Activated naive CD8-positive, alpha-beta T cell treated with anti-CD3 and anti-CD28 coated beads, Interleukin-2, amount 50 U/mL, for 24 hours (primary cell): ENCODE measurements around the gene PIGL.
A peak's percentile ranks its signal among the peaks of the same experiment; 100 is the strongest.
"Not testable (repeated sequence)": the region's sequence is repeated elsewhere in the genome, so short reads cannot be mapped to it uniquely, and the experiment has no call there.

Experiments used
- ATAC-seq: fragments of 150-1000 bp; cut with Tn5 transposase; one replicate; pipeline ENCODE4 v1.10.0; 2021
- DNase-seq: peaks from one replicate; pipeline ENCODE4 v3.0.0; 2021
- H3K27ac Mint-ChIP-seq: one replicate; pipeline ENCODE4 v1.8.0; 2021; ENCODE audit warnings: mild to moderate bottlenecking, mixed read lengths
- H3K27me3 Mint-ChIP-seq: one replicate; pipeline ENCODE4 v1.8.0; 2021; ENCODE audit warnings: mixed read lengths
- H3K36me3 Mint-ChIP-seq: one replicate; pipeline ENCODE4 v1.8.0; 2021; ENCODE audit warnings: low read depth, mixed read lengths
- H3K4me1 Mint-ChIP-seq: one replicate; pipeline ENCODE4 v1.8.0; 2021; ENCODE audit warnings: mixed read lengths
- H3K4me3 Mint-ChIP-seq: one replicate; pipeline ENCODE4 v1.8.0; 2021; ENCODE audit warnings: mild to moderate bottlenecking, moderate library complexity, mixed read lengths
- H3K9me3 Mint-ChIP-seq: one replicate; pipeline ENCODE4 v1.8.0; 2021; ENCODE audit warnings: mixed read lengths

The PIGL gene

GRCh38 chr17:16298140-16298662 lies 81.2 kb downstream of the PIGL start:
- peaks cover 21% of the 10 kb centered on the region for H3K4me1 Mint-ChIP-seq
- H3K9me3 Mint-ChIP-seq, result no peaks in the 10 kb centered on the region
- no peaks in the 10 kb centered on the region for H3K27me3 Mint-ChIP-seq
- no peak for DNase-seq
- no peak overlapping the region for H3K27ac Mint-ChIP-seq
- no peak overlapping the region for H3K4me3 Mint-ChIP-seq
- no peak for ATAC-seq
- H3K36me3 Mint-ChIP-seq, result peaks cover 17% of the 10 kb centered on the region

DNA sequence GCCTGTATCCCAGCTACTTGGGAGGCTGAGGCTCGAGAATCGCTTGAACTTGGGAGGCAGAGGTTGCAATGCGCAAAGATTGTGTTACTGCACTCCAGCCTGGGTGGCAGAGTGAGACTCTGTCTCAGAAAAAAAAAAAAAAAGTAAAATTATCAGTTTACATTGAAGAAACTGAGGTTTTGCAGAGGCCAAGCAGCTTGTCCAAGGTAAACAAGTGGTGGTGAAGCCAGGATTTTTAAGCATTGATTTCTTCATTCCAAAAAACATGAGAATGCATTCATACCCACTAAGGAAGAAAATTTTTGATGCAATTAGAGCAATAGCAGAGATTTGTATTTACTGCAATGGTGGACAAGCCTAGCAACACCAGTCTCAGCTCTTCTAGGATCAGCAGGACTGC lies 83.5 kb downstream of the PIGL start:
- Mint-ChIP-seq H3K27me3 (no peaks in the 10 kb centered on the region), H3K27ac (no peak overlapping the region), H3K9me3 (no peaks in the 10 kb centered on the region), H3K4me3 (no peak overlapping the region), H3K36me3 (peaks cover 14% of the 10 kb centered on the region), H3K4me1 (peaks cover 18% of the 10 kb centered on the region)
- DNase-seq (no peak), ATAC-seq (no peak)

DNA sequence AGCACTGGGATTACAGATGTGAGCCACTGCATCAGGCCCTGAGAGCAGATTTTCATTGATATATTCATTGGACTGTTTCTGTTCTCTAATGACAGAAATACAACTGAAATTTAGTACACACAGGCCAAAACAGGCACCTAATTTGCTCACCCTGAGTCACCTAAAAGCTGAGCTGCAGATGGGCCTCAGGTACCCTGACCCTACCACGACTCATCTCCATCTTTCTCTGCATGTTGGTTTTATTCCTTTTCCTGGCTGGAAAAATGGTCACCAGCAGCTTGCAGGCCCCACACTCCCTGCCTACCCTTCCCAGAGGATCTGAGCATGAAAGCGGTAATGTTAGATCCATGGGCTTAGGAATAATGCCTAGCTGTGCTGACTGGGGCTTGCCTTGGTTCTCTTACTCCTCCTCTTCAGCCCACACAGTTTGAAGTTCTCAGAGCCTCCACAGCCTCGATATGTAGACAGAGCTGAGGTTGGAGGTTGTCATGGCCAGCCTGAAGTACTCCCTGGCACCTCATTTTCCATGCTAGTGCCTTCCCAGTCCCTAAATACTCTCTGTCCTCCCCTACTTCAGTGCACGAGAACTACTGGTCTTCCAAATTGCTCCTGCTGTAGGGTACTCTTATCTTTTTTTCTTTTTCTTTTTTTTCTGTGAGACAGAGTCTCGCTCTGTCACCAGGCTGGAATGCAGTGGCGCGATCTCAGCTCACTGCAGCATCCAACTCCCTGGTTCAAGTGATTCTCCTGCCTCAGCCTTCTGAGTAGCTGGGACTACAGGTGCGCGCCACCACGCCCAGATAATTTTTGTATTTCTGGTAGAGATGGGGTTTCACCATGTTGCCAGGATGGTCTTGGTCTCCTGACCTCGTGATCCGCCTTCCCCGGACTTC lies 85.2 kb downstream of the PIGL start:
- Mint-ChIP-seq H3K27ac (no peak overlapping the region), H3K36me3 (peaks cover 11% of the 10 kb centered on the region)
- no peak for ATAC-seq

GRCh38 chr17:16302856-16303255 lies 85.8 kb downstream of the PIGL start:
- H3K27ac Mint-ChIP-seq, result no peak overlapping the region

More for the DNA sequence above, 85.2 kb downstream of the PIGL start:
- DNase-seq, result no peak
- H3K4me3 Mint-ChIP-seq, result no peak overlapping the region
- H3K9me3 Mint-ChIP-seq, result no peaks in the 10 kb centered on the region
- H3K27me3 Mint-ChIP-seq, result no peaks in the 10 kb centered on the region
- peaks cover 9% of the 10 kb centered on the region for H3K4me1 Mint-ChIP-seq

GRCh38 chr17:16304830-16305229 lies 87.8 kb downstream of the PIGL start:
- H3K4me1 Mint-ChIP-seq, result peaks cover 1% of the 10 kb centered on the region
- H3K36me3 Mint-ChIP-seq, result peaks cover 11% of the 10 kb centered on the region
- no peak overlapping the region for H3K27ac Mint-ChIP-seq
- ATAC-seq (peak; percentile 20), DNase-seq (peak; percentile 10)
- H3K4me3 Mint-ChIP-seq, result no peak overlapping the region
- no peaks in the 10 kb centered on the region for H3K9me3 Mint-ChIP-seq
- H3K27me3 Mint-ChIP-seq, result no peaks in the 10 kb centered on the region

More at GRCh38 chr17:16302856-16303255, 85.8 kb downstream of the PIGL start:
- H3K4me3 Mint-ChIP-seq, result no peak overlapping the region
- no peaks in the 10 kb centered on the region for H3K9me3 Mint-ChIP-seq
- DNase-seq, result no peak
- peaks cover 11% of the 10 kb centered on the region for H3K36me3 Mint-ChIP-seq
- H3K27me3 Mint-ChIP-seq, result no peaks in the 10 kb centered on the region
- ATAC-seq, result no peak
- peaks cover 5% of the 10 kb centered on the region for H3K4me1 Mint-ChIP-seq

DNA sequence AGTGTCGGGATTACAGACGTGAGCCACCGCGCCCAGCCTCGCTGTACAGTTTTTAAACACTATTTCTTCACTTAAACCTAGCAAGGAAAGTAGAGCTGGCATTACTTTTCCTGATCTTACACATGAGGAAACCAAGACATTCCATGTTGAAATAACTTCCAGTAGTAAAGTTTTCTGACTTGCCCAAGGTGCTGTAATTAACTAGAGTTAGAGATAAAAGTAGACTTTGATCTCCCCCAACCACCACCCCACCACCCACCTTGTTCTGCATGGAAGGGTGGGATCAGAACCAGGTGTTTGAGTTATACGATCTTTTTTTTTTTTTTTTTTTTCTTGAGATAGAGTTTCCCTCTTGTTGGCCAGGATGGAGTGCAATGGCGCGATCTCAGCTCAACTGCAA lies 89.2 kb downstream of the PIGL start:
- no peaks in the 10 kb centered on the region for H3K9me3 Mint-ChIP-seq
- no peak overlapping the region for H3K4me3 Mint-ChIP-seq
- peaks cover 6% of the 10 kb centered on the region for H3K4me1 Mint-ChIP-seq
- DNase-seq (no peak), ATAC-seq (no peak)
- H3K36me3 Mint-ChIP-seq, result peaks cover 18% of the 10 kb centered on the region
- H3K27ac Mint-ChIP-seq, result no peak overlapping the region
- no peaks in the 10 kb centered on the region for H3K27me3 Mint-ChIP-seq

GRCh38 chr17:16312061-16312460 lies 95.1 kb downstream of the PIGL start:
- H3K27me3 Mint-ChIP-seq, DNase-seq, H3K4me3 Mint-ChIP-seq, H3K27ac Mint-ChIP-seq, ATAC-seq, H3K9me3 Mint-ChIP-seq, H3K4me1 Mint-ChIP-seq: not testable (repeated sequence)
- H3K36me3 Mint-ChIP-seq, result peaks cover 22% of the 10 kb centered on the region

DNA sequence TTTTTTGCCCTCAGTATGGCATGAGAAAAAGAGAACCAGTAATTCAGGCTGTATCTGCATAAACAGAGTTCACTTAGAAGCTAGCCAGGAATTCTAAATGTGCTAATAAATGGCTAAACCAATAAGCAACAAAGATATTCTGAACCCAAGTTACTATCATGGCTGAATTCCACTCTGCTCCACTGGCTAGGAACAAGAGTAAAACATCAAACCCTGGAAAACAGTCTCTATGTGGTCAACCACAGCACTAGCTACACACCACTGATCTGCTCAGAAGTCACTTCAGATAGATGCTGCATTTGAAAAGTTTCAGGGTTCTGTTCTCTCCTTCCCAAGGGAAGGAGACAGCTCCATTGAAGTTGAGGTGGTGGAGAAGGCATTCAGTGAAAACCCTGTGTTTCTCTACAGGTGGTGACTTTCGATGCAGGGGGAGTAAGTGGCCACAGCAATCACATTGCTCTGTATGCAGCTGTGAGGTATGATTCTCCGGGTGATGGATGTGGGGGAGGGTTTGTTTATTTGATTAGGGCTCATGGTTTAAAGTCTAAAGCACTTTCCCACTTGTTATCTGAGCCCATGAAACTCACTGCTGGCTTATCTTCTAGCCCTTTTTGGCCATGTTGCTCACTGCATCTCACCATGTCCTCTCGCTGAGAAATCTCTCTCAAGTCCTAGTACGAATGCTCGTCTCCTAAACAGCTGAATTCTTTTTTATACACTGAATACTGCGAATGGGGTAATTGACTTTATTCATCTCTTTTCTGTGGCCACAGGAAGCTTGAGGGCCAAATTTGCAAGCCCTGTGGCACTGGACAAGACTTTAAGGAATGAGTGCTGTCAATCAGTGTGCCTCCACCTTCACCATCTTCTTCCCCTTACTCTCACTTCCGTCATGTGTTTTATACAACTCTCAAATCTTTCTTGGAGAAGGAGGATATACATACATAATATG lies 96.4 kb downstream of the PIGL start:
- DNase-seq (no peak), ATAC-seq (no peak)
- H3K36me3 Mint-ChIP-seq, result peaks cover 22% of the 10 kb centered on the region
- H3K27me3 Mint-ChIP-seq, result no peaks in the 10 kb centered on the region
- no peaks in the 10 kb centered on the region for H3K9me3 Mint-ChIP-seq
- peaks cover 5% of the 10 kb centered on the region for H3K4me1 Mint-ChIP-seq
- H3K27ac Mint-ChIP-seq, result no peak overlapping the region
- no peak overlapping the region for H3K4me3 Mint-ChIP-seq

DNA sequence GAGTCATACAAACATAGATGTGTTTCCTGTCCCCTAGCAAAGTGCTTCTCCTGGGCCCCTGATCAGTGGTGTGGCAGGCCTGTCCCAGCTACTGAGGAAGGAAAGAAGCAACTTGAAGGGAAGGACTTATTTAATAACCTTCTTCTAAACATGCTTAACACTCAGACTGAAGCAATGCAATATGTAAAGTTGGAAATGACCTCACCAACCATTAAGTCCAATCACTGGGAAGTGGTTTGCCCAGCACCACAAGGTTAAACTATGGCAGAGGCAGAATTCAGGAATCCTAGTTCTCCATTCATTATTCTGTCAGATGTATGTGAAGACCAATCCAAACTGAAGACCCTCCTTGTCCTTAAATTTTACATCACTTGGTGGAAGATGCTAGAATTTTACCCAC lies 97.2 kb downstream of the PIGL start:
- Mint-ChIP-seq H3K9me3 (no peaks in the 10 kb centered on the region), H3K27me3 (no peaks in the 10 kb centered on the region), H3K36me3 (peaks cover 22% of the 10 kb centered on the region), H3K27ac (no peak overlapping the region), H3K4me3 (no peak overlapping the region), H3K4me1 (peaks cover 5% of the 10 kb centered on the region)
- DNase-seq (no peak), ATAC-seq (no peak)

GRCh38 chr17:16314859-16315258 lies 97.8 kb downstream of the PIGL start:
- Mint-ChIP-seq H3K36me3 (peaks cover 24% of the 10 kb centered on the region), H3K4me1 (peaks cover 5% of the 10 kb centered on the region), H3K4me3 (no peak overlapping the region), H3K9me3 (no peaks in the 10 kb centered on the region), H3K27me3 (no peaks in the 10 kb centered on the region), H3K27ac (no peak overlapping the region)
- no peak for DNase-seq
- ATAC-seq, result no peak

DNA sequence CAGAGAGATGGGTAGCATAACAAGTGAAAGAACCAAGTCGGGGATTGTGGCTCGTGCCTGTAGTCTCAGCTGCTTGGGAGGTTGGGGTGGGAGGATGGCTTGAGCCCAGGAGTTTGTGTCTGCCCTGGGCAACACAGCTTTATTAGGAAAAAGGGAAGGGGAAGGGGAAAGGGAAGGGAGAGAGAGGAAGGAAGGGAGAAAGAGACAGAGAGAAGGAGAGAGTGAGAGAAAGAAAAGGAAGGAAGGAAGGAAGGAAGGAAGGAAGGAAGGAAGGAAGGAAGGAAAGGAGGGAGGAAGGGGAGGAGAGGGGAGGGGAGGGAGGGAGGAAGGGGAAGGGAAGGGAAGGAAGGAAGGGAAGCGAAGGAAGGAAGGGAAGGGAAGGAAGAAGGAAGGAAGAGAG lies 103.0 kb downstream of the PIGL start:
- Mint-ChIP-seq H3K9me3 (no peaks in the 10 kb centered on the region), H3K27ac (no peak overlapping the region), H3K4me1 (no peaks in the 10 kb centered on the region), H3K36me3 (peaks cover 10% of the 10 kb centered on the region), H3K27me3 (no peaks in the 10 kb centered on the region), H3K4me3 (no peak overlapping the region)
- ATAC-seq (no peak), DNase-seq (no peak)

GRCh38 chr17:16322636-16323035 lies 105.6 kb downstream of the PIGL start:
- ATAC-seq (no peak), DNase-seq (no peak)
- H3K4me3 Mint-ChIP-seq, result no peak overlapping the region
- no peaks in the 10 kb centered on the region for H3K9me3 Mint-ChIP-seq
- H3K36me3 Mint-ChIP-seq, result peaks cover 7% of the 10 kb centered on the region
- H3K4me1 Mint-ChIP-seq, result no peaks in the 10 kb centered on the region
- no peaks in the 10 kb centered on the region for H3K27me3 Mint-ChIP-seq
- H3K27ac Mint-ChIP-seq, result no peak overlapping the region

DNA sequence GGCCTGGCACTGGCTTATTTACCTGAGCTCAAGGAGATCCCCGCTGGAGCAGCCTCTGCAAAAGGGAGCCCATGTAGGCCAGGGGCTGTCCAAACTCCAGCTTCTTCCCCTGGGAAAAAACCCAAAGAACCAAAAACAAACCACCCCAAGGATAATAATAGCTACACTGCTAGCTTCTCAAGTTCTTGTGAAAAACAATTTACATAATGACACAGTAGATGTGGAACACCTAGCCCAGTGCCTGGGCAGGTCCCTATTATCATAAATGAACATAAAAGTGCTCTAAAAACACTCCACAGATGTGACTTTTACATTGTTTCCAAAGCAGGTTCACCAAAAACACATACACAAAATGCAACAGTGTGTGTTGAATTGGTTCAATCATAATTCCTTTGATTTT lies 109.0 kb downstream of the PIGL start:
- Mint-ChIP-seq H3K27ac (no peak overlapping the region), H3K4me3 (no peak overlapping the region), H3K9me3 (no peaks in the 10 kb centered on the region), H3K36me3 (peaks cover 5% of the 10 kb centered on the region), H3K4me1 (peaks cover 1% of the 10 kb centered on the region), H3K27me3 (no peaks in the 10 kb centered on the region)
- ATAC-seq, result no peak
- no peak for DNase-seq

DNA sequence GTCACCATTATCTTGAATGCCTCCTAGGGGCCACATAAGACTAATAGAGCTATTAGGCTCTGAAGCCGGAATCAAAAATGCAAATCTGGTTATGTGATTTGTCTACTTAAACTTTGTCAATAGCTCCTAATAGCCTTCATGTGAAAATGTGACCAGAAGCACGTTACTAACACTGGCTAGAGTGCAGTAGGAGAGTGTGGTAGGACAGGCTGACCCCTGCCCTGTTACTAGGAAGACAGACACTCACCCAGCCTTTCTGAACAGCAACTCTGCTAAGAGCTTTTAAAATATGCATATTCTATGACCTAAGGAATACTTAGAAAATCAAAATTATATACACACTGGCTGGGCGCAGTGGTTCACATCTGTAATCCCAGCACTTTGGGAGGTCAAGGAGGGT lies 110.0 kb downstream of the PIGL start:
- no peak for ATAC-seq
- H3K27ac Mint-ChIP-seq, result no peak overlapping the region
- H3K4me3 Mint-ChIP-seq, result no peak overlapping the region
- peaks cover 1% of the 10 kb centered on the region for H3K4me1 Mint-ChIP-seq
- H3K9me3 Mint-ChIP-seq, result no peaks in the 10 kb centered on the region
- DNase-seq, result no peak
- H3K27me3 Mint-ChIP-seq, result no peaks in the 10 kb centered on the region
- H3K36me3 Mint-ChIP-seq, result peaks cover 5% of the 10 kb centered on the region
